AG09319 (cell line): ENCODE measurements around the gene OR52E1.

Experiments used
- DNase-seq: peaks from one replicate; pipeline ENCODE4 v3.0.0-alpha.2; 2010; ENCODE audit warnings: low read depth; ENCODE audit errors: extremely low read depth
- CTCF ChIP-seq: IDR thresholded peaks from 2 replicates; pipeline ENCODE4 v1.5.1; 2011; ENCODE audit warnings: low read depth, mild to moderate bottlenecking, inconsistent platforms, low read length, moderate library complexity

OR52E1 gene

GRCh38 chr11:5107285-5107684 is 37.9 kb downstream of the OR52E1 start:
- DNase-seq: no peak
- TF ChIP-seq CTCF: no peak

GRCh38 chr11:5115339-5115738 is 46.0 kb downstream of the OR52E1 start:
- TF ChIP-seq CTCF: no peak
- no peak for DNase-seq

DNA sequence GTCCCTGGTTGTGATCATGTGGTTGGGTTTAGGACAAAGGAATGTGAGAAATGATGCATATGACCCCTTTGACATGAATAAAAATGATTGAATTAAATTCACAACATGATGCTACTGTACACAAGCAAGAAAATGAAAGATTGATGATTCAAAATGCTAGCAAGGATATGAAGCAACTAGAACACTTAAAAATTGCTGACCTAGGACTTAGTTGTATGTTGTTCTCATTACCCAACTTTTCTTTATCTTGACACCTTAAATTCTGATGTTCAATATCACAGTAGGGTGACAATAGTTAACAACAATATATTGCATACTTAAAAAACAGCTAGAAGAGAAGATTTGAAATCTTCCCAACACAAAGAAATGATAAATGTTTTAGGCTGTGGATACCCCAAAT is 48.2 kb downstream of the OR52E1 start:
- no peak for DNase-seq
- no peak for TF ChIP-seq CTCF

GRCh38 chr11:5118893-5119292 is 49.5 kb downstream of the OR52E1 start:
- no peak for DNase-seq

More at GRCh38 chr11:5118893-5119292, 49.5 kb downstream of the OR52E1 start:
- no peak for TF ChIP-seq CTCF
